Neuronal stem cell (in vitro differentiated cells): ENCODE data around the gene DDX47.

Experiments
- DNase-seq: peaks from one replicate; pipeline ENCODE4 v3.0.0-alpha.2; 2013; ENCODE audit warnings: low spot score
- H2AFZ ChIP-seq: one replicate; pipeline ENCODE4 v1.6.1; 2013; ENCODE audit warnings: mild to moderate bottlenecking, low read length, inconsistent platforms
- H2AK5ac ChIP-seq: 2 replicates; pipeline ENCODE4 v1.6.1; 2013; ENCODE audit warnings: low read depth, mild to moderate bottlenecking, inconsistent platforms, low read length, moderate library complexity, mixed read lengths
- H2BK120ac ChIP-seq: 2 replicates; pipeline ENCODE4 v1.6.1; 2013; ENCODE audit warnings: low read depth, mild to moderate bottlenecking, inconsistent platforms, low read length, moderate library complexity, mixed read lengths
- H2BK12ac ChIP-seq: one replicate; pipeline ENCODE4 v1.6.1; 2013; ENCODE audit warnings: low read length, inconsistent platforms
- H2BK15ac ChIP-seq: 2 replicates; pipeline ENCODE4 v1.6.1; 2013; ENCODE audit warnings: mild to moderate bottlenecking, low read length, inconsistent platforms, mixed read lengths
- H2BK5ac ChIP-seq: one replicate; pipeline ENCODE4 v1.6.1; 2013; ENCODE audit warnings: inconsistent platforms, mild to moderate bottlenecking, low read length, moderate library complexity
- H3K14ac ChIP-seq: one replicate; pipeline ENCODE4 v1.6.1; 2013; ENCODE audit warnings: low read length, inconsistent platforms
- H3K18ac ChIP-seq: 2 replicates; pipeline ENCODE4 v1.6.1; 2013; ENCODE audit warnings: low read length, inconsistent platforms
- H3K23ac ChIP-seq: 2 replicates; pipeline ENCODE4 v1.6.1; 2013; ENCODE audit warnings: low read depth, mild to moderate bottlenecking, mixed read lengths, low read length, inconsistent platforms; ENCODE audit not compliant: poor library complexity
- H3K27ac ChIP-seq: replicated peaks from 3 replicates; pipeline ENCODE4 v1.5.1; 2013; ENCODE audit warnings: low read length, inconsistent platforms
- H3K27me3 ChIP-seq, 3 experiments: 2 replicates each; pipeline ENCODE4 v1.6.1; 2013; ENCODE audit warnings: low read length in 3 of 3, mild to moderate bottlenecking in 2 of 3, inconsistent platforms in 1 of 3, low read depth in 1 of 3, mixed read lengths in 1 of 3, moderate library complexity in 1 of 3; ENCODE audit not compliant: control insufficient read depth in 3 of 3, insufficient read depth in 3 of 3
- H3K36me3 ChIP-seq, 2 donors: replicated peaks in 1 of 2; 2 replicates each; pipeline ENCODE4 v1.6.1; 2013; ENCODE audit warnings: low read length in 2 of 2; ENCODE audit not compliant: control insufficient read depth in 2 of 2, insufficient read depth in 2 of 2
- H3K4ac ChIP-seq: 2 replicates; pipeline ENCODE4 v1.6.1; 2013; ENCODE audit warnings: inconsistent platforms, mild to moderate bottlenecking, low read length, moderate library complexity
- H3K4me1 ChIP-seq, 2 donors: 1 replicate in 1 of 2; 2 replicates in 1 of 2; pipeline ENCODE4 v1.6.1; 2013; ENCODE audit warnings: low read length in 2 of 2, low read depth in 1 of 2; ENCODE audit not compliant: control insufficient read depth in 2 of 2, insufficient read depth in 1 of 2
- H3K4me2 ChIP-seq: one replicate; pipeline ENCODE4 v1.6.1; 2013; ENCODE audit warnings: mild to moderate bottlenecking, low read length, inconsistent platforms; ENCODE audit not compliant: insufficient read depth, poor library complexity, severe bottlenecking
- H3K4me3 ChIP-seq, 2 donors: 2 replicates each; pipeline ENCODE4 v1.5.1; 2013; ENCODE audit warnings: low read length in 2 of 2, mild to moderate bottlenecking in 2 of 2, inconsistent platforms in 1 of 2, moderate library complexity in 1 of 2
- H3K79me1 ChIP-seq: one replicate; pipeline ENCODE4 v1.6.1; 2013; ENCODE audit warnings: low read depth, mild to moderate bottlenecking, inconsistent platforms, low read length, moderate library complexity
- H3K9ac ChIP-seq: one replicate; pipeline ENCODE4 v1.6.1; 2013; ENCODE audit warnings: mild to moderate bottlenecking, low read depth, low read length, inconsistent platforms; ENCODE audit not compliant: poor library complexity
- H3K9me3 ChIP-seq, 2 donors: replicated peaks in 1 of 2; 2 replicates each; pipeline versions ENCODE3 to v1.6.1; 2013; ENCODE audit warnings: low read length in 2 of 2, mild to moderate bottlenecking in 2 of 2, inconsistent platforms in 1 of 2, low read depth in 1 of 2, mixed read lengths in 1 of 2, moderate library complexity in 1 of 2; ENCODE audit not compliant: control insufficient read depth in 2 of 2, insufficient read depth in 1 of 2
- H4K8ac ChIP-seq: one replicate; pipeline ENCODE4 v1.6.1; 2013; ENCODE audit warnings: low read depth, mild to moderate bottlenecking, inconsistent platforms, low read length, moderate library complexity
- H4K91ac ChIP-seq: one replicate; pipeline ENCODE4 v1.6.1; 2013; ENCODE audit warnings: low read length, low read depth, mild to moderate bottlenecking, inconsistent platforms; ENCODE audit not compliant: poor library complexity
- WGBS, 2 donors: extraction: QIAGEN DNeasy Blood & Tissue Kit; methylation state at CpG; one replicate each; pipeline ENCODE4 v1.1.7; 2013; ENCODE audit warnings: missing lambda C conversion rate in 2 of 2, mixed read lengths in 1 of 2; ENCODE audit not compliant: insufficient read length in 2 of 2, insufficient replicate concordance in 1 of 2; ENCODE audit errors: extremely low coverage in 2 of 2; 5-methylcytosine and 5-hydroxymethylcytosine counted together

The DDX47 gene

DNA sequence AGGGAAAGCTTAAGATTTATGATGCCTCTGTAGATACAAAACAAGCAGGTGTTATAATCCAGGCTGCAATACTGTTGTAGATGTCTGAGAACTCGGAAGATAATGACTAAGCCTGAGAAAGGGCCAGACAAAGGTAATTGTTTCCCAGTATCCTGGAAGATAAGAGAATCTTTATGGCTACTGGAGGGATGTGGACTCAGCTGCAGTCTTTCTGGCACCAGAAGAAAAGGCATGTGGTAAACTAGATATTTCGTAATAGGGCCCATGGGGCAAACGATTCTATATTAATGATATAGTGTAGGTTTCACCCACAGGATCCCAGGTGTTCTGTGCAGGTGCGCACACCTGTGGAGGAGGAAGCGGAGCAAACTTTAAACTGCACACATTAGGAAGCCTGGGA, 36.9 kb upstream of the DDX47 start:
- Histone ChIP-seq H3K9me3 (peaks cover 2 to 3% of the 10 kb centered on the region in 2 donors), H2BK12ac (no peak overlapping the region), H4K91ac (no peak overlapping the region), H3K9ac (no peak overlapping the region), H2AK5ac (no peak overlapping the region), H3K23ac (no peak overlapping the region), H3K27ac (no peak overlapping the region), H3K4me1 (peaks cover 0 to 2% of the 10 kb centered on the region in 2 donors), H3K27me3 (no peaks in the 10 kb centered on the region), H3K4me3 (no peak overlapping the region), H2AFZ (no peak overlapping the region), H2BK120ac (no peak overlapping the region), H3K79me1 (no peaks in the 10 kb centered on the region), H2BK15ac (no peak overlapping the region), H3K4ac (no peak overlapping the region), H3K18ac (no peak overlapping the region), H3K36me3 (no peaks in the 10 kb centered on the region), H2BK5ac (no peak overlapping the region), H3K4me2 (no peak overlapping the region), H3K14ac (no peak overlapping the region), H4K8ac (no peak overlapping the region)
- no CpG with 5 or more reads among the region's 5 CpGs for WGBS, 2 donors
- no peak for DNase-seq

DNA sequence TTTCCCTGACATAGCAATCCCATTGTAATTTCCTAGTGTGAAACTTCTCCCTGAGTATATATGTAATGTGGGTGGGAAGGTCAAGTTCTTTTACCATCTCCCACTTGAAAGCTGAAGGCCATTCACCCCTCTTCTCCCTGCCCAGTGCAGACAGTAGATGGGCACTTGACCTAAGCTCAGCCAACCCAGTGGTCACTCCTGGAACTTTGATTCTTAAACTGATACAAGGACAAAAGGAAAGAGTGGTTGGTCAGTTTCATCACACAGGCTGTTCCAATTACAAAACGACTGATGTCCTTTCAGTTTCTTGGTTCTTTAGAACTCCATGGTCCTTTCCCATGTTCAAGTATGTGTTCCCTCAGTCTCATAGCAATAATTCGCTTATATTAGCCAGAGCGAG, 36.1 kb upstream of the DDX47 start:
- WGBS, 2 donors, result no CpG with 5 or more reads among the region's 3 CpGs
- H3K4ac ChIP-seq, result no peak overlapping the region
- H2AFZ ChIP-seq, result no peak overlapping the region

DNA sequence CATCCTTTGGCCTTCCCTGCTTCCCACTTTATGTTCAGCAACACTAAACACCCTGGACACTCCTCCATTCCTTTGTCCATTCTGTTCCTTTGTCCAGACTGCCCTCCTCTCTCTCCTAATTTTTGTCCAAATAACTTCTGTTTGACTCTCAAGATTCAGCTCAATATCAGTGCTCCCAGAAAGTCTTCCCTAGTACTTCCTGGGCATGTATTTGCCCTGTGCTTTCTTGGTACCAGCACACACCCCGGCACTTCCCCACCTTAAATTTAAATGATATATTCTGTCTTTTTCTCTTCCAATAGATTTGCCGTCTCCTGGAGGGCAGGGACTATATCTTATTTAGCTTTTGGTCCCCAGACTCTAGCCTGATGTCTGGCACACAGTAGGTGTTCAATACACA, 34.1 kb upstream of the DDX47 start:
- Histone ChIP-seq H3K18ac (no peak overlapping the region), H2AK5ac (no peak overlapping the region), H3K79me1 (no peaks in the 10 kb centered on the region), H3K14ac (no peak overlapping the region), H3K36me3 (no peaks in the 10 kb centered on the region), H3K9ac (no peak overlapping the region), H4K91ac (no peak overlapping the region), H4K8ac (no peak overlapping the region), H3K4me1 (peaks cover 2% of the 10 kb centered on the region in 2 donors), H3K23ac (no peak overlapping the region), H2BK15ac (no peak overlapping the region), H3K9me3 (no peaks in the 10 kb centered on the region), H3K4me3 (no peak overlapping the region), H2BK12ac (no peak overlapping the region), H3K4me2 (no peak overlapping the region), H2BK5ac (no peak overlapping the region), H3K27me3 (no peaks in the 10 kb centered on the region), H2BK120ac (no peak overlapping the region), H2AFZ (no peak overlapping the region), H3K27ac (no peak overlapping the region), H3K4ac (no peak overlapping the region)
- no peak for DNase-seq
- WGBS, 2 donors, result no CpG with 5 or more reads among the region's 2 CpGs

More for the DNA sequence above, 36.1 kb upstream of the DDX47 start:
- Histone ChIP-seq H4K8ac (no peak overlapping the region), H3K79me1 (no peaks in the 10 kb centered on the region), H2BK120ac (no peak overlapping the region), H3K4me3 (no peak overlapping the region), H3K4me1 (peaks cover 0 to 2% of the 10 kb centered on the region in 2 donors), H3K23ac (no peak overlapping the region), H2BK12ac (no peak overlapping the region), H3K27ac (no peak overlapping the region), H4K91ac (no peak overlapping the region), H3K9me3 (peaks cover 2 to 3% of the 10 kb centered on the region in 2 donors), H3K4me2 (no peak overlapping the region), H3K27me3 (no peaks in the 10 kb centered on the region), H3K36me3 (no peaks in the 10 kb centered on the region), H2BK5ac (no peak overlapping the region), H3K14ac (no peak overlapping the region), H3K9ac (no peak overlapping the region), H3K18ac (no peak overlapping the region), H2BK15ac (no peak overlapping the region), H2AK5ac (no peak overlapping the region)
- DNase-seq, result no peak

DNA sequence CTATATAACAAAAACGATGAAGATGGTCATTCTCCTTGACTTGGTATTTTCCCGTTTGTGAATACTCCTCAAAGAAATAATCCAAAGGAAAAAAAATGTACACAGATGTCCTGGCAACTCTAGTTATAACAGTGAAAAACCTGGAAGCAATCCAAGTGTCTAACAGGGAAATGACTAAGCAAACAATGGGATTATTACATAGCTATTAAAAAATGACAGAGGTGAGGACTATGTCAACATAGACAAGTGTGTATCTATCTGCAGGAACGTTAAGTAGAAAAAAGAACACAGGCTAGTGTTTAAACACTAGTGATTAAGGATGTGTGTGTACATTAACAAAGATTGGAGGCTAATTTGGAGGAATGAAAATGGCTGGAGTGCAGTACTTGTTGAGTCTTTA, 33.6 kb upstream of the DDX47 start:
- H2AK5ac ChIP-seq, result no peak overlapping the region
- no CpG with 5 or more reads among the region's 3 CpGs for whole genome bisulfite sequencing, 2 donors
- H3K14ac ChIP-seq, result no peak overlapping the region
- no peak overlapping the region for H2BK120ac ChIP-seq
- H2BK15ac ChIP-seq, result no peak overlapping the region
- H3K79me1 ChIP-seq, result no peaks in the 10 kb centered on the region
- H2AFZ ChIP-seq, result no peak overlapping the region
- no peak overlapping the region for H3K4me2 ChIP-seq
- no peak overlapping the region for H2BK12ac ChIP-seq
- no peak overlapping the region for H4K8ac ChIP-seq
- H3K4me1 ChIP-seq, result peaks cover 2 to 7% of the 10 kb centered on the region in 2 donors
- no peak overlapping the region for H3K23ac ChIP-seq
- no peaks in the 10 kb centered on the region for H3K27me3 ChIP-seq
- DNase-seq, result no peak
- no peak overlapping the region for H2BK5ac ChIP-seq
- H3K9me3 ChIP-seq, result no peaks in the 10 kb centered on the region
- no peaks in the 10 kb centered on the region for H3K36me3 ChIP-seq
- no peak overlapping the region for H3K9ac ChIP-seq
- no peak overlapping the region for H3K4ac ChIP-seq
- no peak overlapping the region for H3K18ac ChIP-seq
- H3K4me3 ChIP-seq, result no peak overlapping the region
- no peak overlapping the region for H4K91ac ChIP-seq
- H3K27ac ChIP-seq, result no peak overlapping the region
